ENCODE measurements around the gene EGLN2.
"Not testable (repeated sequence)": the region's sequence is repeated elsewhere in the genome, so short reads cannot be mapped to it uniquely, and the experiment has no call there.

- not testable (repeated sequence) for TF ChIP-seq ZBTB11 (tag by site-specific recombination; conservative IDR thresholded peaks at IDR 0.05; ENCODE audit: low read depth); ZNF140 (tag by site-specific recombination; IDR thresholded peaks at IDR 0.05); ZNF704 (tag by site-specific recombination; IDR thresholded peaks at IDR 0.05); CTCF (tag by site-specific recombination; IDR thresholded peaks at IDR 0.05); PRDM1 (tag by site-specific recombination; IDR thresholded peaks at IDR 0.05); MZF1 (tag by site-specific recombination; IDR thresholded peaks at IDR 0.05; ENCODE audit: borderline replicate concordance); ZNF2 (tag by site-specific recombination; IDR thresholded peaks at IDR 0.05); ZBTB1 (tag by site-specific recombination; IDR thresholded peaks at IDR 0.05); YY1 (tag by site-specific recombination; IDR thresholded peaks at IDR 0.05); ZNF521 (tag by site-specific recombination; IDR thresholded peaks at IDR 0.05); ZNF561 (tag by site-specific recombination; IDR thresholded peaks at IDR 0.05; ENCODE audit: borderline replicate concordance)
Observed at GRCh38 chr19:40832431-40832790, 33.4 kb downstream of the EGLN2 start.
